GM21515 (cell line): ENCODE measurements around the gene EEFSEC.

Source experiments
- ATAC-seq: cut with Tn5 transposase; IDR thresholded peaks from one replicate; pipeline ENCODE4 v1.9.1; 2021; ENCODE audit not compliant: unreplicated experiment

Gene EEFSEC

DNA sequence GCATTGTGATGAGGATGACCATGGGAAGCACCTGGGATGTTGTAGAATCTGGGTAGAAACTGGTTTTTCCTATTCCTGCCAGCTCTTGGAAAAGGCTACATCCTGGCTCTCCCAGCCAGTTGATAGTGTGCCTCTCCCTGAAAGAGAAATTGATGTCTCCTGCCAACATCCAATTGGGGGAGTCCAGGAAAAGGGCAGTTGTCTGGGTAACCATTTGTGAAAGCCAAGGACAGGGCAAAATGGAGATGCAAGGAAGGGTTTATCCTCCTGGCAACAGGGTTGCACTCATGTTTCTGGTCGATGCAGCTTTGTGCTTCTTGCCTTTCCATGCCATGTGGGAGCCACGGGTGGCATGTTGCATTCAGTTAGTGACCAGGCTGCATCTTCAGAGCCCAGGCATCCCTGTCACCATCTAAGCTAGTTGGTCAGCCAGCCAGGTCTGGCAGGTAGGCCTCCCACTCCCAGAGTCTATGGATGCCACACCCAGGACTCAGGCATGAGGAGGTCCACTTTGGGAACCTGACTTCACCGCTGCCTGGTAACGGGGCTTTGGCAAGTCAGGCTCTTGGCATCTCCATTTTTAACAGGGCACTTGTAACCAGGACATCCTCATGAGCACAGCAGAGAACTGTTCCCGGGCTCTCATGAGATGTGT is 159.9 kb downstream of the EEFSEC start:
- no peak for ATAC-seq

DNA sequence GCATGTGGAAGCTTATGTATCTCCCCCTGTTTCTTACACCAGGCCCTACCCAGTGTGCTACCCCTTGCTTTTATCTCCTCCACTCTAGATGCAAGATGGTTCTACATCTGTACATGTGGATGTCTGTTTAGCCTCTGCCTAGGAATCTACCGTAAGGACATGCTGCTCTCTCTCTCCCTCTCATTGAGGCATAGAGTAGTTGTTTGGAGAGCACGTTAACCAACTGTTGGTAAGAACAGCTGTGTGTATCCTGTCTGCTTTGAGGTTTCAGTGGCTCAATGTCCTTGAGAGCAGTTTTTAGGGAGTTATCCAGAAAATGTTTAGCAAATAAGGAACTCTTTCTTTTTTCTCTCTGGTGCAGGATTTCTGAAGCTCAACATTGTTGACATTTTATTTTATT is 160.7 kb downstream of the EEFSEC start:
- no peak for ATAC-seq

DNA sequence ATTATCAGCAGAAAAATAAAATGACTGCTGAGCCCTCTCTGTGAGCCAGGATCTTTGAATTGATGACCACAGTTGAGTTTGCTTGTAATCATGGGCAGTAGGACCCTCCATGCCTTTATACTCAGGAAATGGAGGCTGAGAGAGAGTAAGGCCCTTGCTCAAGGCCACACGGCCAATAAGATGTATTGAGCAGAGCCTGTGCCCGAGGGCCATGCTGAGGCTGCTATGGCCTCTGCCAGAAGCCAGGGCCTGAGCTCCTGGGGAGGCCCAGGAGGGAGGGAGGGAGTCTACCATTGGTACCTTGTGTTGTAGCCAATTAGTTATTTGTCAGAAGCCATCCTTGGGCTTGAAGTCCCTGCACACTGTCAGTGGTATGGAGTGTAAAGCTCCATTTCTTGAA is 162.0 kb downstream of the EEFSEC start:
- ATAC-seq: no peak

DNA sequence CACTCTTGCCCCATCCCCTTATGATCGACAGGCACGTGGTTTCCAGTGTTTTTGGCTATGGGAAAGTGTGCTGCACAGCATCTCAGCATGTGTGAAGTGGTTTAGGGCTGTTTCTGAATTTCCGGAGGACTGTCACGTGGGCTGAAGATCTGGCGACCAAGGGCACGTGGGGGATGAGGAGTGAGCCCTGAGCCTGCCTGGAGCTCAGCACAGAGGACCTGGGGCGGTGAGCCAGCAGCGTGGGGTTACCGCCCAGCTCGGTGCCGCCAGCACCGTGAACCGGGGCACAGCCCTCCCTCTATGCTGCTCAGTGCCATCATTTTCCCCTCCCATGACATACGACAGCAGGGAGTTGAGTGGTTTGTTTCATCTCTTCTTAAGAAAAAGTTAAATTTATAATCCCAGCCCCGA is 163.2 kb downstream of the EEFSEC start:
- ATAC-seq: no peak

DNA sequence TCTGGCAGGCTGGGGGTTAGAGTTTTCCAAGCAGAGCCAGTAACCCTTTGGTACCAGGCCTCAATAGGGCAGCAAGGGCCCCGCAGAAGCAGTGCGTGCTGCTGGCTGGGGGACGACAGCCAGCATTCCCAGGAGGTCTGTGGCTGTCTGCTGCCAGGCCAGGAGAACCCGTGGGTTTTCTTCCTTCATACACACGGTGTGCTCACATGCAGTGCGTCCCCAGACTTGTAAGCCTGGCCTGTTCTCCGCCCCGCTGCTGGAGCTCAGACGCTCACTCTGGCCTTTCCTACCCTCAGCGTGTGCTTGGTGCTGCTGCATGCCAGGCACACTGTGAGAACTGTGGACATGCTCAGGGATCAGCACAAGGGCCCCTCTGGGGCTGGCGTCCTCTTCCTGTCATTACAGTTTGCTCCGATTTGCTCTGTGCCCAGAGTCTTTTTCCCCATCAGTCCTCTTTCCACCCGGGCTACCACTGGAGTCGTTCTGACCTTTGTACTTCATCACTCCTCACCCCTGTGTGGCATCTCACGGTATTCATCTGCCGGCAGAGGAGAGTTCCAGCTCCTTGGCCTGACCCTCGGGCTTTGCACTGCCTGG is 163.9 kb downstream of the EEFSEC start:
- ATAC-seq: no peak

DNA sequence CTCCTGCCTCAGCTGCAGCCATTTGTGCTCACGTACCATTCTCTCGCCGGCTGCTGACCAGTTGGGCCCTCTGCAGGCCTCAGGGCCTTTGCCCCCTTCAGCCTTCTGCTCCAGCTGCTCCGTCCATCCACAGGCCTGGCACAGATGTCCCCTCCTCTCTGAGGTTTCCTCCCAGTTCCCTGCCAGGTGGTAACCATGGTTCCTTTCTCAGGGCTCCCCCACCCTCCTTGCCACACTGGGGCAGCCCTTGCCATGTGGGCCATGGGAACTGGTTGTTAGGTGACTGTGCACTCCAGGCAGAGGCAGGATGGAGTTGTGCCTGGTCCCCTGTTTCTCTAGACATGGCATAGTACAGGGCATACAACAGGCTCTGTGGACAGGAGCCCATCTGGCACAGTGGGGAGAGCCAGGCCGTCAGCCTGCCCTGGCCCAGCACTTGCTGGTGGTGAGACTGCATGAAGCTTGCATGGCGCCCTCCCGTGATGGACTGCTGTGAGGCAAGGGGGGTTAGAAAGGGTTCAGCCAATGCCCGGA is 164.5 kb downstream of the EEFSEC start:
- no peak for ATAC-seq

DNA sequence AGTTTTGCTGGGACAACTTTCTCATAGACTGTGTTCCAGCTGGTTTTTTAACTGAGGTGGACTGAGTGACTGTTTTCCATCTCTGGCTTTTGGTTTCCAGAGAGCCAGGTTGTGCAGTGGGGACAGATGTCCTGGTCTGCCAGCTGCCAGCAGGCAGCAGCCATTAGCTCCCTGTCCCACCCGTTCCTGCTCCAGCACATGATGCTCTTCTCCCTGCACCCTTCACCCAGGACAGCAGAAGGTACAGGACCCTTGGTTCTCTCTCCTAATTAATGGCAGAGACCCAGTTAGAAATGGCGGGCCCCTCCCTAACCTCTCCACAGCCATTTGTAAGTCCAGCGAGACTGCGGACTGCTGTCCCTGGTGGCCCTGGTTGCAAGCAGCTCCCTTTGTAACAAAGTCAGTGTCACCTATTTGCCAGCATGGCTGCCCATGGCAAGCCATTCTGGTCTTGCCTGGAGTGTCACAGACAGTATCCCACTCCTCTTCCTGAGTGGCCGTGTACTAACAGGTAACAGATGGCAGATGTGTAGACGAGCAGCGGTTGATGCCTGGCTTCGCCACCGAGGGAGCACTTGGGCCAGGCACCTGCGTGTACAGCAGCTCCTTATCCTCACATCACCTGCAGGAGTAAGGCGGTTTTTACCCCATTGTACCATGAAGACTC is 165.1 kb downstream of the EEFSEC start:
- ATAC-seq: no peak

DNA sequence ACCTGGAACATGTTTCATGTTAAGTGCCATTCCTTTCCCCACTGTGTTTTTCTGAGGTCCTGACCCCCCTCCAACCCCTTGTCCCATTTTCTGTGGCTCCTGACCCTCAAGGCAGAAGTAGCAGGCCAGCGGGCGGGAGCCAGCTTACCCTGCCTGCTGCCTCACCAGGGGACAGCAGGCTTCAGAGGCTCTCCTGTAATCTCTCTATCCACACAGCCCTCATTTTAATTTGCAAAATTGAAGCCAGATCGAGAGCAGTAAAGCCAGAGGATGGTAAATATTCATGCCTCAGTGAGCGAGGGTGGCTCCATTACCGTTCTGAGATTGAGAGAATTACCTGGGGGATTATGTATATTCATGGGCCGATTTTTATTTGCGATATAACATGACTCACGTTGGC is 165.8 kb downstream of the EEFSEC start:
- no peak for ATAC-seq

DNA sequence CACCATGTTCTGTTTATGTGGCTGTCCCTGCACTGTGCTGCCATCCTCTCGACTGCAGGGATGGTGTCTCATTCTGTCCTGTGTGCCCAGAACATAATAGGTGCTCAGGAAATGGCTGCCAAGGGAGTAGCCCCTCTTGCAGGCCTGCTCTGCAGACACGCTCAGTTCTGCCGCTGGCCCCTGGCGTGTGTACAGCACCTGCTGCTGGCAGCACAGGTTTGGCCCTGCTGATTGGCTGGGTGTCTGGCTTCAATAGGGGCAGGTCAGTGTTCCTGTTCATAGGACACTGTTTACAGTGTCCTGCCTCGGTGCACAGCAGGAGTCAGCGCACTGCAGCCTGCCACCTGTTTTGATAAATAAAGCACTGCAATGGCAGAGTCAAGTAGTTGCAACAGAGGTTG is 166.5 kb downstream of the EEFSEC start:
- no peak for ATAC-seq

DNA sequence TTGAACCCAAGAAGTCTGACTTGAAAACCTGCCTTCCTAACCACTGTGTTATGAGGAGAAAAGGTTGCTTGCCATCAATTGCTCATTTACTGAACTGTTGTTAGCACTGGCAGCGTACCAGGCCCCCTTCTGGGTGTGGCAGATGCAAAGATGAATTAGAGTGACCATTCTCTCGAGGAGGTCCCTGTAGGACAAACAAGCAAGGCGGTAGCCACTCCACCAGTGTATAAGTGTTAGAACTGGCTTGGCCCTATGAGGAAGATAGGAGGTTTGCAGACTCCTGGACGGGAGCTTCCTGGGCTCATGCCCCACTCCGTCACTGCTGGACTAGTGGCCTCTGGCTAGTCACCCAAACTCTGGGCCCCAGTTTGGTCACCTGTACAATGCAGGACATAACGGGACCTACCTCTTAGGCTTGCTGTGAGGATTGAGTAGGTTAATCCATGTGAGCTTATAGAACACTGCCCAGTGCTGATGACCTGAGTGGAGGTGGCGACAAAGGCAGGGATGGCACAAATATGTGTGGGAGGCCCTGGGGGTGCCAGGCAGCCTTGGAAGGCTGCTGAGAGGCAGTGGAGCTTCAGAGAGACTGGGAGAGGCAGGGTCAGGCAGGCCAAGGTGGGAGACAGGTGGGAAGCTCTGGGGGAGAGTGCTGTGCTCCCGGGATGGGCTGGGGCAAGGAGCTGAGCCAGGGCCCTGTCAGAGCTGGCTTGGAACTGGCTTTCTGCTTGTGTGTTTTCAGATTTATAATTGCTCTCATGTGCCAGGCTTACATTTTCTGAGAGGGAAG is 167.5 kb downstream of the EEFSEC start:
- ATAC-seq: no peak

DNA sequence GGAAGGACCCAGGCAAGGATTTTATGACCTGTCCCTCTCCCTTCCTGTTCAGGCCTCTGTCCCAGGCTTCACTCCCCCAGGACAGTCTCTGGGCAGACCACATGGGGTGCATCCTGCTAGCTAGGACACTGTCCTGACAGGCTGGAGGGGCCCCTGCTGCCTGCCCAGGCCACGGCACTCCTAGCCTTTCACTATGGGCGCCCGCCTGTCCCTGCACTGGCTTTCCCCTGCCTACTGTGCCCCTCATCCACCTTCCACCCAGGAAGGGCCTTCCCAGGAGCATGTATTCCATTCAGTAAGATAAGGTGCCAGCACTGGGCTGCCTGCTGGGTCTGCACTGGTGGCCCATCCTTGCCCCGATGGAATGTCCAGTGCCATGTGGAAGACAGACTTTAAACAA is 168.1 kb downstream of the EEFSEC start:
- ATAC-seq: no peak

DNA sequence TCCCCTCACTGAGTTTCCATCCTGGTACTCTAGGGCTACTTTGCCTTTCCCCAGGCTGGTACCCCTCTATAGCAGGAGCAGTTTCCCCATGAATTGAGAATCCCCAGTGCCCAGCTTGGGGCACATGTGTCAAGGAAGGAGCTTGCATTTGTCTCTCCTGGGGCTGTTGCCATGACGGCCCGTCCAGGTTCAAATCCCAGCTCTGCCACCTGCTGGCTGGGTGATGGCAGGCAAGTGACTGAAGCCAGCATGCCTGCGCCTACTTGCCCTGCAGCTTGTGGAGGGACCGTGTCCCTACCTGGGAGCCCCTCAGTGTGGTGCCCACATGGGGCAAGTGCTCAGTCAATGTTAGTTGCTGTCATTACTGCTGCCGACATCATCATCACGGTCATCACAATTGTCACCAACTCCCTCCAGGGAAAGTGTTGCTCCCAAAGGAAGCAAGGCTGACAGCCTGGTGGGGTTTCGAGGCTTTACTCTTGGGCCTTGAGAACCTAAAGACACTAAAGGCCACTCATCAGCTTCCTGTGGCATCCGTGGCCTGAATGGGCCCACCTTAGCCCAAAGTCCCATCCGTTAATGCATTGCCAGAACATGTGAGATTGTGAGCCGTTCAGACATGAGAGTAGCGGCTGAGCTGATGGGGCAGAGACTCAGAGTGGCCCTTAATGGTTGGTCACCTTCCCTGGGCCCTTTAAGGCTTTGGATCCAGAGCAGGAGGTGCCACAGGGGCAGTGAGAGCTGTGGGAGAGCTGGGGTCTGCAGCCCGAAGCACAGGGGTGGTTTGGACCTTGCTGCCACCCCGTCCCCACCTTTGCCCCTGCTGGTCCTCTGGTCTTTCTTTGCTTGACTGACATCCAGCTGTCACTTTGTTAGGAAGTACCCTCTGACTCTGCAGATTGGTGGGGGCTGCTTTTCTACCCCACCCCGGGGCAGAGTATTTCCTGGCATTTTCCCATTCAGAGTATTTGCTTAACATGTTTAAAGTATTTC is 169.0 kb downstream of the EEFSEC start:
- ATAC-seq: no peak

DNA sequence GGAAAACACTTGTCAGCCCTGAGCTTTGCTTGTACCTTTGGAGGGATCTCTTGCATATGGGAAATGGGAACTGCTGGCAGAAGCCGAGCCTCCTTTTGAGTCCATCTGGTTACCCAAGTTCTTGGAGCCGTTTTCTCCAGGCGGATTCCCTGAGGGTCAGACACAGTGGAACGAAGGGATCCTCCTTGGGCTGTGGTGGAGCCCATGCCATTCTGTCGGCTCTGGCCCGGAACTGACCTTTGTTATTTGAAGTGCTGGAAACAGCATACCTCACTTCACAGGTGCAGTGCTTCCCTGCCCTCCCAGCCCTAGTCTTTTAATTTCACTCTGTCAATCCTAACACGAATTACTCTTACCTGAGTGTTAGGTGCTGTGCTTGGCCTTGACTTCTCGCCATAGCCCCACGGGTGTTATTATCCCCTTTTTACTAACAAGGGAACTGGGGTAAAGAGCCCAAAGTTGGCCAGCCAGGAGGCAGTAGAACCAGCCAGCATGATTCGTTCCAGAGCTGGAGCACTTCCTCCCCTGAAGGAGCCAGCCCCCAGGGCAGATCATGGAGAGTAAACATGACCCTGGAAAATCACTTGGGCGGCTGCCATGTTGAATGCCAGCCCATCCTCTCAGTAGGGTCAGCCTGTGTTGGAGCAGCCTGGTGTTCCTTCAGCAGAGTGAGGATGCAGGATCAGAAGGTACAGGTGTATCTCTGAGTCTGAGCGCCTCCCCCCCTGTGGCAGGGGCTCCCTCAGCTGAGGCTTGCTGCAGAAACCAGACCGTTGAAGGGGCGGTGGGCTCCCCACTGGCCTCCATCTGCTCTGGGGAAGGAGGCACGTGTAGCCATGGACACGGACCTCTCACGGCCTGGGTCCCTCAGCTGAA is 170.2 kb downstream of the EEFSEC start:
- no peak for ATAC-seq

DNA sequence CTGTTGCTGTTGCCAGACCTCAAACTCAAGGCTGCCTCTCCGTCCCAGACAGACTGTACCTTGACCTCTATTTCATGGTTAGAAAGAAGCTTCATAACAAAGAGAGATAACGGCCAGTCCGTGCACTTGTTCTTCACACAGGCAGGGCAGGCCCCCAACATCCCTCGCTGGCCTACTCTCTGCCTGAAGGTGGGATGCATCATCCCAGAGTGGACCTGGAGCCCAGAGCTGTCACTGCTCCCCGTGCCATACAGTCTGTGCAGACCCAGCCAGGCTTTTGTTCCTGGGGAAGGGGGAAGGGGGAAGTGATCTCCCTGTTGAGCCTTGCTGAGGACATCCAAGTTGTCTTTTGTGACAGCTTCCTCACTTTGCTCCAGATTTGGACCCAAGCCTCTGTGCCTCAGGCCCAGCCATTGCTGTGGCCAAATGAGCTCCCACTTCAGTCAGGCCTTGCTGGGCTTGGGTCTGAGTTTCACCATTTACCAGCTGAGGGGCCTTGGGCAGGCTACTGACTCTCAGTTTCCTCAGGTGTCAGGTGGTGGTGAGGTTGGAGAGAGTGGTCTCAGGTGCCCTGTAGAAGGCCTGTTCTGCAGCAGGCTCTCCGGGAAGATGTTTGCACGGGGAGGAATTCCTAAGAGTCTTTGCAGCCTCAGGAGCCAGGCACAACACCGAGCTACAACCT is 171.8 kb downstream of the EEFSEC start:
- no peak for ATAC-seq

DNA sequence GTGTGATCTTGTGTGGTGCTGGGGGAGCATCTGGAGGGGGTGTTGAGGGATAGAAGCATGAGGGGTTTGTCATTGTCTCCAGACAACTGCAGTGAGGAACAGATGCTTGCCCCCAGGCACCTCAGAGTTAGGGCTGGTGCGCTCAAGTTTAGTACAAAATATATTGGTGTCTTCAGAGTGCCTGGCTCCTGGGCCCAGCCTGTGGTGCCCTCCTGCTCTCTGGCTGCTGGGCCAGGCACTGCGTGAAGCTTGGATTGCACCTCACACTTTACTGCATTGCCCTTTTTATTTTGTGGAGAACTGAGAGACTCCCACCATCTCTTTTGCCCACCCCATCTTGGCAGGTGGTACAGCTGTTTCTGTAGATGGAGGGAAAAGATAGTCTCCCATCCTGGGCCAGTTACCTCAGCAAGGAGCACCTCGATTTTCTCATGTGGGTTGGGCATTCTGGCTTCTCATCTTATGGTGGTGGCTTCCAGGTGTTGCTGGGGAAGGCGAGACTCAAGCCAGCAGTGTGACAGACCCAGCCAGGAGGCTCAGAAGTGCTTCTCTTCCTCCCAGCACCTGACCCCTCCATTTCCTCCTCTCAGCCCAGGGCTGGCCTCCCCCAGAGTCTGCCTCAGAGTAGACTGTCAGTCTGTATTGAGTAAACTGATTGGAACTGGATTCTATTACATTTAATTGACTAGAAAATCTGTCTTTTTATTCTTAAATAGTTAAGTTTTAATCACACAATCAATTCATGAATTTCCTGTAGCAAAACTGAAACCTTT is 173.0 kb downstream of the EEFSEC start:
- no peak for ATAC-seq

DNA sequence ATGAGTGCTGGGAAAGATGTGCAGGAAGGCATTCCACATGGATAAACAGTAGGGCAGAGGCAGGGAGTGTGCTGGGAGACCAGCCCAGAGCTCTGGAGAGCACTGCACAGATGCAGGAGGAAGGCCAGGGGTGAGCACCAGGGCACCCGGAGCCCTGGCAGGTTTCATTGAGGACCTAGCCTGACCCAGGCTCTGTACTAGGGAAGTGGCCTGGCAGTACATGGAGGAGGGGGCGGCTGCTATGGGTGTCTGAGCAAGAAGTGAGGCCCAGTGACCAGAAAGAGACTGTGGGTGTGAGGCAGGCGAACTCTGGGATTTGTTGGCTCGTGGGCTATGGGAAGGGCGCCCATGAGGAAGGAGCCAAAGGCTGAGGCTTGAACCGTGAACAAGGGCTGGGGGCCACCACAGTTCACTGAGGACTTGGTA is 174.3 kb downstream of the EEFSEC start:
- no peak for ATAC-seq

DNA sequence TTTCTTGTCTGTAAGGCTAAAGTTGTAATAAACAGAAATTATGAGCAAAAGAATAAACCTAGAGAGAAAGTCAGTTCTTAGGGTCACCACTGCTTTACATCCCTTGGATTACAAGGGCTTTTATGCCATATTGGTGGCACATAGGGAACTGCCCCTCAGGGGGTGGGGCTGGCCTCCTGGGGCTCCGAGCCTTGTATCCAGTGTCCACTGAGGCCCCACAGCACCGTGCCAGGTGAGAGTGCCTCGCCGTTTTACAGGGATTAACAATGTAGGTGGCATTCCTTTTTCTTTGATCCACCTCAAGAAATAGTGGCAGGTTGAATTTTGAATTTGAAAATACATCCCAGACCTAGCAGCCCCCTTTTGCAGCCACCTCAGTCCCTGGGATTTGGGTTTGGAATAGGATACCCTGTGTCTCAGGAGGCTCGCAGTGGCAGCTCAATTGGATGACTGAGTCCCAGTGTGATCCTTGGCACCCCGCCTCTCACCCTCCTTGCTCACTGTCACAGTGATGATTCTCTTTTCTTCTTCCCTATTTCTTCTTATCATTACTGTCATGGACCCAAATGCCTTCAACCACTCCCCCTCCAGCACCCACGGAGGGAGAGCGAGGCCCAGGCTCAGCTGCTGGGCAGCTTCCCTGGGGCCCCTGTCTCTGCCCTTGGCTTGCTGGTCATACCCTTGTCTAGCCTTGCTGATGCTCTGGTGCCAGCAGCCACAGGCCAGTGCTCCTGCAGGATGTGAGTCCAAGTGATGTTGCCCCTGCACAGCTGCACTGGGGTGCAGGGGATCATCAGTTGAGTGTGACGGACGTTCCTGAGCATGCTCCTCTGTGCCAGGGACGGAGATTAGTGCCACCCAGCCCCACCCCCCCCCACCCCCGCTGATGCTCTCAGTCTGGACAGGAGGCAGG is 175.5 kb downstream of the EEFSEC start:
- no peak for ATAC-seq
